HG02642 (cell line): ENCODE results near the gene TOX2.

ENCODE experiments used
- ATAC-seq: cut with Tn5 transposase; IDR thresholded peaks from one replicate; pipeline ENCODE4 v1.9.1; 2021; ENCODE audit warnings: mild to moderate bottlenecking; ENCODE audit not compliant: unreplicated experiment, poor library complexity

The TOX2 gene

GRCh38 chr20:44028003-44028730, 113.5 kb downstream of the TOX2 start:
- ATAC-seq: no peak

GRCh38 chr20:44028868-44029847, 114.5 kb downstream of the TOX2 start:
- ATAC-seq: no peak

GRCh38 chr20:44029848-44030230, 115.2 kb downstream of the TOX2 start:
- no peak for ATAC-seq

GRCh38 chr20:44030394-44030793, 115.7 kb downstream of the TOX2 start:
- ATAC-seq: no peak

- ATAC-seq: no peak
These were observed 116.4 kb downstream of the TOX2 start for GRCh38 chr20:44031001-44031574.

GRCh38 chr20:44031781-44032582, 117.3 kb downstream of the TOX2 start:
- ATAC-seq: no peak

- ATAC-seq: no peak
These were observed 118.1 kb downstream of the TOX2 start for GRCh38 chr20:44032583-44033331.

GRCh38 chr20:44033344-44033743, 118.7 kb downstream of the TOX2 start:
- no peak for ATAC-seq

GRCh38 chr20:44033873-44034272, 119.2 kb downstream of the TOX2 start:
- no peak for ATAC-seq

- no peak for ATAC-seq
These were observed 119.8 kb downstream of the TOX2 start for GRCh38 chr20:44034451-44034850.

- ATAC-seq: no peak
These were observed 120.4 kb downstream of the TOX2 start for GRCh38 chr20:44034965-44035635.

- no peak for ATAC-seq
These were observed 121.3 kb downstream of the TOX2 start for GRCh38 chr20:44035924-44036323.

GRCh38 chr20:44036441-44036840, 121.8 kb downstream of the TOX2 start:
- ATAC-seq: no peak

- no peak for ATAC-seq
These were observed 124.0 kb downstream of the TOX2 start for GRCh38 chr20:44038681-44039123.

- ATAC-seq: no peak
These were observed 124.5 kb downstream of the TOX2 start for GRCh38 chr20:44039147-44039546.

GRCh38 chr20:44039741-44040140, 125.1 kb downstream of the TOX2 start:
- no peak for ATAC-seq

- no peak for ATAC-seq
These were observed 125.7 kb downstream of the TOX2 start for GRCh38 chr20:44040202-44040915.

- no peak for ATAC-seq
These were observed 126.3 kb downstream of the TOX2 start for GRCh38 chr20:44041001-44041400.
